SK-N-SH (cell line): Measurements from ENCODE around the gene LIN28B. TPM values are rescaled to one million over a fixed set of nuclear protein-coding genes. Genes with fewer than 3 reads are reported as not detected.

ENCODE experiments used
- CTCF ChIA-PET: fragments of 300-600, 350-600 bp; formaldehyde crosslinking; extraction: SDS; loops from one replicate; lab custom pipeline; 2021; lab: Yijun Ruan, JAX
- POLR2A ChIA-PET: fragments of 350-600 bp; sonication (Branson Sonifier 250); formaldehyde crosslinking; extraction: SDS; loops from one replicate; lab custom pipeline; 2020; ENCODE audit warnings: antibody characterized with exemption, inconsistent platforms; lab: Yijun Ruan, JAX
- DNase-seq: peaks from one replicate; pipeline ENCODE4 v3.0.0; 2012
- H2AFZ ChIP-seq: fragments of 200-600 bp; sonication (generic); 2 replicates; pipeline ENCODE4 v1.8.1; 2016; ENCODE audit warnings: antibody characterized with exemption, mild to moderate bottlenecking, low read depth
- H3F3A ChIP-seq: fragments of 200-600 bp; sonication (generic); replicated peaks from 2 replicates; pipeline ENCODE3; 2016; ENCODE audit warnings: antibody characterized with exemption, mild to moderate bottlenecking; ENCODE audit not compliant: insufficient read depth
- H3K27ac ChIP-seq, 2 experiments: fragments of 200-500 bp in 1 of 2; fragments of 200-600 bp in 1 of 2; sonication (Bioruptor generic) in 1 of 2; sonication (generic), shearing (Covaris generic) in 1 of 2; 2 replicates each; pipeline versions ENCODE4 v1.5.1 to v1.6.1; 2014 to 2016; ENCODE audit warnings: low read depth in 2 of 2, inconsistent platforms in 1 of 2, low read length in 1 of 2, mild to moderate bottlenecking in 1 of 2, mixed read lengths in 1 of 2
- H3K27me3 ChIP-seq: fragments of 200-600 bp; sonication (generic), shearing (Covaris generic); 2 replicates; pipeline ENCODE4 v1.6.1; 2016; ENCODE audit warnings: mixed run types; ENCODE audit not compliant: insufficient read depth
- H3K36me3 ChIP-seq, 2 experiments: fragments of 200-500 bp in 1 of 2; fragments of 200-600 bp in 1 of 2; sonication (Bioruptor generic) in 1 of 2; sonication (generic) in 1 of 2; replicated peaks in 1 of 2; 2 replicates each; pipeline versions ENCODE3 to v1.5.1; 2014 to 2016; ENCODE audit warnings: low read length in 1 of 2, mild to moderate bottlenecking in 1 of 2; ENCODE audit not compliant: insufficient read depth in 2 of 2, control insufficient read depth in 1 of 2
- H3K4me1 ChIP-seq, 2 experiments: fragments of 200-500 bp in 1 of 2; fragments of 200-600 bp in 1 of 2; sonication (Bioruptor generic) in 1 of 2; sonication (generic), shearing (Covaris generic) in 1 of 2; 2 replicates each; pipeline versions ENCODE4 v1.5.1 to v1.6.1; 2014 to 2016; ENCODE audit warnings: low read depth in 1 of 2, low read length in 1 of 2, mixed run types in 1 of 2; ENCODE audit not compliant: insufficient read depth in 2 of 2, control insufficient read depth in 1 of 2
- H3K4me2 ChIP-seq: fragments of 200-600 bp; sonication (generic), shearing (Covaris generic); 2 replicates; pipeline ENCODE4 v1.6.1; 2017; ENCODE audit warnings: mixed run types
- H3K4me3 ChIP-seq, 2 experiments: fragments of 200-500 bp in 1 of 2; fragments of 200-600 bp in 1 of 2; sonication (Bioruptor generic) in 1 of 2; sonication (generic), shearing (Covaris generic) in 1 of 2; 2 replicates each; pipeline versions ENCODE4 v1.5.1 to v1.8.1; 2014 to 2016; ENCODE audit warnings: low read depth in 2 of 2, inconsistent platforms in 1 of 2, low read length in 1 of 2, mild to moderate bottlenecking in 1 of 2, mixed read lengths in 1 of 2, moderate library complexity in 1 of 2
- H3K79me2 ChIP-seq: fragments of 200-600 bp; sonication (generic); 2 replicates; pipeline ENCODE4 v1.8.1; 2017; ENCODE audit warnings: mild to moderate bottlenecking; ENCODE audit not compliant: insufficient read depth
- H3K9ac ChIP-seq: fragments of 200-600 bp; sonication (generic); 2 replicates; pipeline ENCODE4 v1.6.1; 2017; ENCODE audit warnings: mixed run types
- H3K9me2 ChIP-seq: fragments of 200-600 bp; sonication (generic); 2 replicates; pipeline ENCODE4 v1.6.1; 2017; ENCODE audit warnings: mixed run types
- H3K9me3 ChIP-seq: fragments of 200-600 bp; sonication (generic); 2 replicates; pipeline ENCODE4 v1.6.1; 2017; ENCODE audit warnings: mixed run types, mild to moderate bottlenecking, moderate library complexity
- H4K20me1 ChIP-seq: fragments of 200-600 bp; sonication (generic); 2 replicates; pipeline ENCODE4 v1.6.1; 2017; ENCODE audit warnings: mild to moderate bottlenecking, mixed run types; ENCODE audit not compliant: insufficient read depth
- CHD2 ChIP-seq: fragments of 150-350 bp; IDR thresholded peaks from 2 replicates; pipeline ENCODE4 v1.6.1; 2018; ENCODE audit warnings: low read length; ENCODE audit not compliant: partially characterized antibody
- CTCF ChIP-seq: fragments of 200-600 bp; sonication (generic); IDR thresholded peaks from 2 replicates; pipeline ENCODE4 v1.6.1; 2017; ENCODE audit warnings: antibody characterized with exemption, mild to moderate bottlenecking, moderate library complexity
- ELF1 ChIP-seq: IDR thresholded peaks from 2 replicates; pipeline ENCODE4 v1.4.0; 2012
- EP300 ChIP-seq, 2 experiments: IDR thresholded peaks; 2 replicates each; pipeline versions ENCODE4 v1.4.0 to v1.6.1; 2012; ENCODE audit warnings: borderline replicate concordance in 1 of 2, low read depth in 1 of 2, low read length in 1 of 2
- FOXJ3 ChIP-seq: sonication (generic); formaldehyde crosslinking; IDR thresholded peaks from 2 replicates; pipeline ENCODE4 v1.5.1; 2020; ENCODE audit warnings: mild to moderate bottlenecking, missing genetic modification reagents
- FOXM1 ChIP-seq: IDR thresholded peaks from 2 replicates; pipeline ENCODE4 v1.4.0; 2012; ENCODE audit warnings: low read depth, mild to moderate bottlenecking
- GATA2 ChIP-seq: sonication (generic); formaldehyde crosslinking; IDR thresholded peaks from 2 replicates; pipeline ENCODE4 v1.5.0; 2020; ENCODE audit warnings: mild to moderate bottlenecking, missing genetic modification reagents
- JUND ChIP-seq: IDR thresholded peaks from 2 replicates; pipeline ENCODE4 v1.4.0; 2012
- NFIC ChIP-seq: IDR thresholded peaks from 2 replicates; pipeline ENCODE4 v1.4.0; 2012; ENCODE audit warnings: borderline replicate concordance
- PBX3 ChIP-seq: IDR thresholded peaks from 2 replicates; pipeline ENCODE4; 2012
- POLR2AphosphoS5 ChIP-seq: IDR thresholded peaks from 2 replicates; pipeline ENCODE4 v1.6.1; 2012; ENCODE audit warnings: low read depth, low read length
- RAD21 ChIP-seq: IDR thresholded peaks from 2 replicates; pipeline ENCODE4 v1.6.1; 2012; ENCODE audit warnings: mild to moderate bottlenecking, low read length
- RCOR1 ChIP-seq: fragments of 150-350 bp; IDR thresholded peaks from 2 replicates; pipeline ENCODE4 v1.6.1; 2017; ENCODE audit warnings: antibody characterized with exemption, low read length
- REST ChIP-seq: IDR thresholded peaks from 2 replicates; pipeline ENCODE4 v1.6.1; 2012; ENCODE audit warnings: mild to moderate bottlenecking, low read depth, low read length, moderate library complexity
- RFX5 ChIP-seq: IDR thresholded peaks from 2 replicates; pipeline ENCODE4 v1.6.1; 2012; ENCODE audit warnings: mild to moderate bottlenecking, improper control_type of control experiment, low read length
- RXRA ChIP-seq: IDR thresholded peaks from 2 replicates; pipeline ENCODE4 v1.4.0; 2012; ENCODE audit warnings: low read depth, mild to moderate bottlenecking, borderline replicate concordance
- TAF1 ChIP-seq: IDR thresholded peaks from 2 replicates; pipeline ENCODE4 v1.6.1; 2012; ENCODE audit warnings: low read depth, mild to moderate bottlenecking, low read length, moderate library complexity, borderline replicate concordance
- USF1 ChIP-seq: IDR thresholded peaks from 2 replicates; pipeline ENCODE4 v1.4.0; 2012; ENCODE audit warnings: low read depth, borderline replicate concordance
- USF2 ChIP-seq: fragments of 150-350 bp; IDR thresholded peaks from 2 replicates; pipeline ENCODE4 v1.6.1; 2017; ENCODE audit warnings: antibody characterized with exemption, low read length, low read depth, borderline replicate concordance
- YY1 ChIP-seq: IDR thresholded peaks from 2 replicates; pipeline ENCODE4 v1.4.0; 2012; ENCODE audit warnings: low read depth, mild to moderate bottlenecking
- WGBS: methylation state at CpG from one replicate; pipeline ENCODE4 v1.1.6; 2017; ENCODE audit warnings: low lambda C conversion rate; 5-methylcytosine and 5-hydroxymethylcytosine counted together
- polyA plus RNA-seq, 3 experiments: library from polyadenylated mRNA; depleted of rRNA; stranded (reverse); fragments of >200 nt; gene quantifications; 2 replicates each; pipeline ENCODE4 v1.2.3, GENCODE V29; 2012

Gene LIN28B
- polyA plus RNA-seq, 1 of the 3 experiments (the other 2 are of a cell fraction): 0.67 TPM

GRCh38 chr6:105014448-105014847 is 57.5 kb downstream of the LIN28B start:
- no peak for DNase-seq
- no peaks in the 10 kb centered on the region for H3K9me2 ChIP-seq
- H3K4me3 ChIP-seq: no peak overlapping the region
- 92% methylated on average over 3 of the region's 3 CpGs for WGBS
- no peak overlapping the region; a peak in 1 of 4 replicates for H3K27ac ChIP-seq
- no peaks in the 10 kb centered on the region for H3K36me3 ChIP-seq
- H3F3A ChIP-seq: peaks cover 9% of the 10 kb centered on the region
- H3K4me2 ChIP-seq: no peak overlapping the region
- H2AFZ ChIP-seq: no peak overlapping the region
- H3K9me3 ChIP-seq: no peaks in the 10 kb centered on the region
- POLR2A ChIA-PET: no interaction called here
- no peak overlapping the region for H3K9ac ChIP-seq
- H3K79me2 ChIP-seq: no peaks in the 10 kb centered on the region
- no peak for TF ChIP-seq CTCF
- TF ChIP-seq JUND: no peak
- no peak for TF ChIP-seq RFX5
- no peak for TF ChIP-seq RAD21
- no peak for TF ChIP-seq USF2
- no peak for TF ChIP-seq GATA2
- no peak for TF ChIP-seq ELF1
- TF ChIP-seq NFIC: no peak
- TF ChIP-seq RXRA: no peak
- no peak for TF ChIP-seq POLR2AphosphoS5
- no peaks in the 10 kb centered on the region for H3K27me3 ChIP-seq
- H4K20me1 ChIP-seq: no peaks in the 10 kb centered on the region
- CTCF ChIA-PET: interaction anchor here (0.8 to 1.4 kb wide), 3 partner anchors 13 to 417 kb away, joined by 3 read pairs; no protein-coding TSS in a partner anchor
- peaks cover 0 to 7% of the 10 kb centered on the region in 2 experiments; a peak in 1 of 4 replicates for H3K4me1 ChIP-seq

GRCh38 chr6:105014954-105015353 is 58.0 kb downstream of the LIN28B start:
- Histone ChIP-seq H3K27me3 (no peaks in the 10 kb centered on the region), H3K9me3 (no peaks in the 10 kb centered on the region), H3K79me2 (no peaks in the 10 kb centered on the region), H3K4me1 (peaks cover 0 to 7% of the 10 kb centered on the region in 2 experiments; a peak in 1 of 4 replicates), H3K27ac (peak overlapping the region; percentile 59 to 60; a peak in 3 of 4 replicates), H4K20me1 (no peaks in the 10 kb centered on the region), H2AFZ (peak overlapping the region; percentile 71; the same call in 1 of the 2 replicates), H3F3A (peaks cover 9% of the 10 kb centered on the region), H3K4me2 (0 out of 2 replicates have a peak overlapping the region, but pooled peaks have one; percentile 0), H3K9me2 (no peaks in the 10 kb centered on the region), H3K9ac (peak overlapping the region; percentile 37; the same call in 1 of the 2 replicates), H3K4me3 (no peak overlapping the region; a peak in 1 of 4 replicates), H3K36me3 (no peaks in the 10 kb centered on the region)
- CTCF ChIA-PET: interaction anchor here (0.8 to 1.5 kb wide), 4 partner anchors 8 to 417 kb away, joined by 3 to 4 read pairs (median 3); no protein-coding TSS in a partner anchor
- no peak for DNase-seq
- POLR2A ChIA-PET: no interaction called here
- TF ChIP-seq POLR2AphosphoS5 (no peak), RCOR1 (no peak), REST (no peak), USF1 (no peak), RAD21 (no peak), YY1 (no peak), EP300 (IDR thresholded peaks at IDR 0.05; ENCODE audit: borderline replicate concordance in 1 of 2, low read depth in 1 of 2, low read length in 1 of 2) (no peak), FOXM1 (no peak), CHD2 (no peak), GATA2 (no peak), FOXJ3 (CRISPR knock-in tag) (no peak), TAF1 (no peak), PBX3 (no peak)
